HG02943 (cell line): ENCODE measurements around the gene PRKN.

ENCODE experiments used
- ATAC-seq: cut with Tn5 transposase; IDR thresholded peaks from one replicate; pipeline ENCODE4 v1.9.1; 2021; ENCODE audit warnings: mild to moderate bottlenecking, low read depth, moderate library complexity; ENCODE audit not compliant: unreplicated experiment

The PRKN gene

GRCh38 chr6:162262466-162263196 is 464.9 kb downstream of the PRKN start:
- no peak for ATAC-seq

- no peak for ATAC-seq
Measured at GRCh38 chr6:162261598-162261997, 466.0 kb downstream of the PRKN start.

- ATAC-seq: no peak
Measured at GRCh38 chr6:162260027-162260426, 467.5 kb downstream of the PRKN start.

- no peak for ATAC-seq
Measured at GRCh38 chr6:162258647-162259046, 468.9 kb downstream of the PRKN start.

- ATAC-seq: no peak
Measured at GRCh38 chr6:162256361-162256760, 471.2 kb downstream of the PRKN start.

- no peak for ATAC-seq
Measured at GRCh38 chr6:162251257-162251656, 476.3 kb downstream of the PRKN start.

- no peak for ATAC-seq
Measured at GRCh38 chr6:162249907-162250642, 477.5 kb downstream of the PRKN start.

- no peak for ATAC-seq
Measured at GRCh38 chr6:162245830-162246420, 481.6 kb downstream of the PRKN start.

- no peak for ATAC-seq
Measured at GRCh38 chr6:162244031-162244430, 483.5 kb downstream of the PRKN start.

- ATAC-seq: no peak
Measured at GRCh38 chr6:162242915-162243314, 484.7 kb downstream of the PRKN start.

- ATAC-seq: no peak
Measured at GRCh38 chr6:162239330-162239729, 488.2 kb downstream of the PRKN start.

- no peak for ATAC-seq
Measured at GRCh38 chr6:162238675-162239074, 488.9 kb downstream of the PRKN start.

GRCh38 chr6:162237331-162237730 is 490.2 kb downstream of the PRKN start:
- no peak for ATAC-seq

GRCh38 chr6:162234631-162235030 is 492.9 kb downstream of the PRKN start:
- ATAC-seq: no peak

GRCh38 chr6:162230147-162230752 is 497.3 kb downstream of the PRKN start:
- ATAC-seq: no peak

GRCh38 chr6:162229093-162229492 is 498.5 kb downstream of the PRKN start:
- no peak for ATAC-seq

GRCh38 chr6:162226803-162227202 is 500.8 kb downstream of the PRKN start:
- ATAC-seq: no peak

GRCh38 chr6:162222521-162222920 is 505.0 kb downstream of the PRKN start:
- no peak for ATAC-seq

- ATAC-seq: no peak
Measured at GRCh38 chr6:162220876-162221275, 506.7 kb downstream of the PRKN start.

GRCh38 chr6:162219266-162219665 is 508.3 kb downstream of the PRKN start:
- ATAC-seq: no peak

GRCh38 chr6:162217811-162218493 is 509.6 kb downstream of the PRKN start:
- ATAC-seq: no peak
